ENCODE measurements around the gene PRDM15.

The PRDM15 gene

DNA sequence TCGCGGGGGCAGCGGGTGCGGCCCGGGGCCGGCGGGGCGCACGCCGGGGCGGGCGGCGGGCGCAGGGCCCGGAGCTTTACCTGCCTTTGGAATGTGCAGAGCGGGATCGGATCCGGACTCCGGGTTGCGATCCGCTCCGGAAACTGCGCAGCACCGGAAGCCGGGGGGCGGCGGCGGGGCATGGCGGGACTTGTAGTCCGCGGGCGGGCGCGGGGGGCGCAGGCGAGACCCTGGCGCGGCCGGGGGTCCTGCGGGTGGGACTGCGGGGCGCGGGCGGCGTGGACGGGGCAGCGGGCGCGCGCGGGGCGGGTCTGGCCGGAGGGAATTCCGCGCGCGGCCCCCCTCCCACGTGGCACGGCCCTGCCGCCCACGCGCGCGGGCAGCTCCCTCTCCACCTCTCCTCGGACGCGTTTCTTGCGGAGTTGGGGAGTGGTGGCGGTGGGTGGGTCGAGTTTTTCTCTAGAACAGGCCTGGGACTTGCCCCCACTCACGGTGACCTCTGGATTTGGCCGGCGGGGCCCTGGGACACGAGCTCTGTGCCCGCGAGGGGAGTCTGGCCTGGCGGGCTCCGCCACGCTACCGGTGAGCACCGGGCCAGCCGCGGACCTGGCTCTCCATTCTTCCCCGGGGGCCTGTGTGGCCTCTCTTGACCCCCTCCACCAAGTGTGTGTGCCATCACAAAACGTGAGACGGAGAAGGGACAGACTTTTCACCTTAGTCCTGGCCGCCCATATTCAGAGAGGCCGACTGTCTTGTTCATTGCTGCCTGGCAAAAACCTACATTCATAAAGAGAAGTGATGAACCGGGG is at the start of gene PRDM15:
PRDM15 (minus strand) TSS at position 155 of the 809 bp plus-strand sequence. CDS start 18,981 bp downstream, outside the sequence.
- peak; percentile 77 for DNase-seq

GRCh38 chr21:41928621-41929220 is 49.6 kb upstream of the PRDM15 start:
- DNase-seq: no peak

DNA sequence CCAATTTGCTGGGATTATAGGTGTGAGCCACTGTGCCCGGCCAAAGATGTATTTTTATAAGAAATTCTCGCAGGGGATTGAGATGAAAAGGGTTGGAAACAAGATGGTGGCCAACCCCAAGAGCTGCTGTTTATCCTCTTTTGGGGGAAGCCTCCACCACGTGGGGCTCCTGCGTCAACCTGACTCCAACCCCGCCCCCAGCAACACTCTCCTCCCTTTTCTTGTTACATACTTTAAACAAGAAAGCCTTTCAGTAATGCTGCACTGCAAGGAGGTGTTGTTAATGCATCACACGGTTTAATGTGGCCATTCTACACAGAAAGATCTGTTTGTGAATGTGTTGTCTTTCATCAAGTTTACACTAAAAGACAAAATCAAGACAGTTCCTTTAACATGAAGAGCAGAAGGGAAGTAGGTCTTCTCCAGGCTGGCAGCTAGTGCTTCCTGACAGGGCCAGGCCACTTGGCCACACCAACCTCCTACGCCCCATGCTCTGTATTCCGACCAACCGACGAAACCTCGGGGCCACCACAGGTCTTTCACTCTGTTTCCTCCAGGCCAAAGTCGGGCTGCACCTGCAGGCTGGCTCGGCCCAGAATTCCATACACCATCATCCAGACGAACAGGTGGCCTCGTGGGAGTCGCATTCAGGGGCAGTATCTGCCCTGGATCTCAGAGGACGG is 48.7 kb upstream of the PRDM15 start:
- no peak for DNase-seq

DNA sequence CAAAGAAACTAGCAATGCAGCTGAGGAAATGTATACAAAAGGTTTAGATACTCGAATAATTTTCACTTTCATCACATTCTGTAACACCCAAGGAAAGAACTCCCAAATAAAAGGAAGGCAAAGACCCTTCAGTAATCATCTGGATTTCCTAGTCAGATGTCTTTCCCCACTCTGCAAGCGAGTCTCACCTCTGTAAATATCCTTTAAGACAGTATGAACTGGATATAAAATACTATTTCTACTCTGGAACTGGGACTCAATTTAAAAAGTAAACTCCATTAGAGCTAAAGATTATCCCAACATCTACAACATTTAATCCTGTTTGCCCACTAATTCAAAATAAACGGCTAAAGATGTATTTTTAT is 47.6 kb upstream of the PRDM15 start:
- DNase-seq: no peak

GRCh38 chr21:41926117-41926806 is 47.1 kb upstream of the PRDM15 start:
- DNase-seq: peak; percentile 18

GRCh38 chr21:41925767-41926116 is 46.6 kb upstream of the PRDM15 start:
- no peak for DNase-seq

- DNase-seq: no peak
These were observed 45.2 kb upstream of the PRDM15 start for GRCh38 chr21:41924368-41924754.

DNA sequence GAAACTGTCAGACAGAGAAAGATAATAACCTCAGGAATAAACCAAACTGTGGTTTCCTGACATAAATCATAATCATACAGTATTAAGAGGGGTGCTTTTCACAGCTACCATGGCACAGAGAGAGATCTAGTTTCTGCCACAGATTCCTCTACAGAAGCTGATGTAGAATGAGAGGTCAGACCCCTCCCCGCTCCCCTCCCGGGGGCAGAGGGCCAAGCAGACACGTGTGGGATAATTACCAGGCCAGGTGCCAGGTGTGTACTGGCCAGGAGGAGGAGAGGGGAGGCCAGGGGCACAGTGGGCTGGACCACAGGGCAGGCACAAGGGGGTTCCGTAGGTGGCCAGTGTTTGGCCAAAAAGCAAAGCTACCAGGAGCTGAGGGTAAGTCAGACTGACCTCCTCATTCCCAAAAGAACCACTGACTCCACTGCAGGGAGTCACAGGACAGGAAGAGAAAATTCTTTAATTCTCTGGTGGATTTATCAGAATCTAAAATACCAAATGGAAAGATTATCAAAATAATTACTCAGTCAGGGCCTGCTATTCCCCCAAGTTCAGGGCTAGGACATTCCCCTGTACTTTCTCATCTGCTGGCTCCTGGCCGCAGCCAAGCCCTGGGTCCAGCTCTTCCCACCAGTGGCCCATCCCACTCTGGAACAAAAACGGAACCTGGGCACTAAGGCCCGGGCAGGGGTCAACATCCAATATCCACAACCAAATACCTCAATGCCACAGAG is 44.7 kb upstream of the PRDM15 start:
- DNase-seq: no peak

GRCh38 chr21:41923186-41923585 is 44.0 kb upstream of the PRDM15 start:
- DNase-seq: no peak

- DNase-seq: no peak
These were observed 41.9 kb upstream of the PRDM15 start for GRCh38 chr21:41921021-41921420.

DNA sequence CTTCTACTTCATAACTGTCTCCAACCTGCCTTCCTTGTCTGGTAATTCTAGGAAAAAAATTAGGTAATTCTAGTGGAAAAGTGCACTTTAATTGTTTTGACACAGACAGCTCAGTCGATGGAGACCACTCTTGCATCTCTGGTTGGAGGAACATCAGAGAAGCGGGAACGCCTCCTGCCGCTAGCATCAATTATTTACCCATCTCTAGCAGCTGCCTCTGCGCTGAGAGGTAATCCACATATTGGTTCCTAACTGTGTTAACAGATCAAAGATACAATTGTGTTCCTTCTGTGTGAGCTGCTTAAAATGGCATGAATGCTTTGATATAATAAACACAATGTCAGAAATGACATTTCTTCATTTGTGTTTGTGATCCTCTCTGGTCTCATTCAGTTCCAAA is 41.3 kb upstream of the PRDM15 start:
- no peak for DNase-seq

DNA sequence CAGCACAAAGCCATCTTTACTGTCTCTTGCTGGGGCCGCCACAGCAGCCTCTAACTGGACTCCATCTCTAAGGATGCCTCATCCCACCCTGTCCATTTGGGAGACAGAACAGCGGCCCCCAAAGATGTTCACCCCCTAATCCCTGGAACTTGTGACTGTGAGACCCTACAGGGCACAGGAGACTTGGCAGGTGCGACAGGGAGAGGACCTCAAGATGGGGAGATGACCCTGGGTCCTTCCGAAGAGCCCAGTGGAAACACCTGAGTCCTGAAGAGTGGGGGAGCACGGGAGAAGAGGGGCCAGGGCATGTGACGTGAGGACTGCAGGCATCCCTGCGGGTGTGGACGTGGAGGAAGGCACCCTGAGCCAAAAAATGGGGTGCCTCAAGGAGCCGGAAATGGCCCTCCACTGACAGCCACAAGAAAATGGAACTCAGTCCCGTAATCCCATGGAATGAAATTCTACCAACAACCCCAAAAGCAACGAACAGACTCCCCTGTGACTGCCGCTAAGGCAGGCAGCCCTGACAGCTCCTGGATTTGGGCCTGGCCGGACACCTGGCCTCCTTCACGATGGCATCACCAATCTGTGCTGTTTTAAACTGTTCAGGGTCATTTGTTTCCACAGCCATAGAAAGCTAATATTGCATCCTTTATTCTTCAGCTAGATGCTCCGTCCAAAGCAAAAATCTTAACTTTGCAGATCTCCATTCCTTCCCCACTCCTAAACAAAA is 40.7 kb upstream of the PRDM15 start:
- DNase-seq: no peak

- DNase-seq: no peak
These were observed 39.6 kb upstream of the PRDM15 start for GRCh38 chr21:41918561-41919358.

DNA sequence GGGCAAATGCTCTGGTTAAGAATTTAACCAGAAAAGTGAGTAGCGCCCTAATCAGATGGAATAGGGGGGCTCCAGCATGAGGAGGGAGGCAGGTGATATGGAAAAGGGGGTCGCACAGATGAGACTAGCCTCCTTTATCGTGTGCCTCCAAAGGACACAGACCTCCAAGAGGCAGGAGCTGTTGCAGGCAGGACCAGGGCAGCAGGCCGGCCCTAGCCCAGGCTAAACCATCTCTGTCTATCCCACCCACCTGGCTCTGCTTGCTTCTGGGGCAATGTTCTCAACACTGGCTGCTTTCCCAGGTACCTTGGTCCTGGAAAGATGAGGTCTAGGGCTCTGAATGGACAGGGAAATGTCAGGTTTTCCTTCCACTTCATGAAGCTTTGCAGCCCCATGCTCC is 38.4 kb upstream of the PRDM15 start:
- no peak for DNase-seq

GRCh38 chr21:41916888-41917433 is 37.8 kb upstream of the PRDM15 start:
- no peak for DNase-seq

GRCh38 chr21:41914965-41915364 is 35.8 kb upstream of the PRDM15 start:
- DNase-seq: no peak

DNA sequence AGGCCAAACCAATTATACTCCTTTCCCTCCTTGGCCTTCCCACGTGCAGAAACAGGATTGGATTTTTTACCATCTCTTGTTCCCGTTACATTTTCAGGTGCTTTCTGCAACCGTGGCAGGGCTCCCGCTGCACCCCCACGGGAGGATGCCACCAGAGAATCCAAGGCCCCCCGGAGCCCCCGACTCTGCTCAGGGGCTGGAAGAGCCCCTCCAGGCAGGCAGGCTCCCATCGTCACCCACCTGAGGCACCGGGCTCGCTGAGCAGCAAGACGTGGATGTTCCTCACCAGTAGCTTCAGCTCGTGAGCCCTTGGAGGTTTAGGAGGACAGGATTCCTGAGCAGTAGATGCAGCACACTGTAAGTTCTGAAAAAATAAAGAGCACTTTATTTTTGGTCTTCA is 35.2 kb upstream of the PRDM15 start:
- DNase-seq: no peak

- DNase-seq: no peak
These were observed 34.1 kb upstream of the PRDM15 start for GRCh38 chr21:41913230-41913629.

GRCh38 chr21:41908829-41909228 is 29.7 kb upstream of the PRDM15 start:
- DNase-seq: no peak

DNA sequence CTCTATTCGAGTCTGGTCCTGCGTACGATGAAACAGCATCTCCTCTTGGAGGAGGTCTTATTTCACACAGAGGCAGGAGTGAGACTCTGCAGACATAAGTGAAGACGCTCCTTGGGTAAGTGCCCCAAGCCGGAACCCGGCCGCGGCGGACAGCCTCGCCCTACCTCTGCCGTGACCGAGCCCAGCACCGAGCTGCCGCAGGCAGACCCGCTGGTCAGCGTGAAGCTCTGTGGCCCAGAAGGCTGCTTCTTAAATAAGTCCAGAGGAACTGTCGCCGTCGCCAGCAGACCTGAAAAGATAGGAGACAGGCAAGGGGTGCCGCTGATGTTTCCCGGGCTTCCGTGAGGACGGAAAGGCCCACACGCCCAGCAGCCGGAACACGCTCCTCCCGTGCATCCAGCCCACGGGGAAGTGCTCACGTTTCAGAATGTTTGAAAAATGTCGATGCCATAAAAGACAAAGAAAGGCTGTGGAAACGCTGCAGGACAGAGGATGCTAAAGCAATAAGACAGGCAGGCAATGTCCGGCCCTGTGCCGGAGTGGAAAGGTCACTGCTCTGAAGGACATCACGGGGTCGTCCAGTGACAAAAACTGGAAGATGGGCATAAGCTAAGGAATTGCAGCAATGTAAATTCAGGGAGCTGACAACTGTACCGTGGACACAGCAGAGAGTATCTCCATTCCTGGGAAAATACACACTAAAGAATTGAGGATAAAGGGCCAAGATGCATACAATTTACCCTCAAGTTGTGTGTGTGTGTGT is 28.5 kb upstream of the PRDM15 start:
- no peak for DNase-seq

Measured in activated T-cell treated with anti-CD3 and anti-CD28 coated beads for 4 hours (primary cell).